Endothelial cell of umbilical vein (primary cell): Measurements from ENCODE around the gene ZNF497.

Experiments used
- EZH2 ChIP-seq: IDR thresholded peaks from 2 replicates; pipeline ENCODE4 v1.6.1; 2012; ENCODE audit warnings: borderline replicate concordance, low read depth, mild to moderate bottlenecking, moderate library complexity, low read length, inconsistent platforms; ENCODE audit not compliant: severe bottlenecking
- POLR2A ChIP-seq: IDR thresholded peaks from 2 replicates; pipeline ENCODE4 v1.6.1; 2012; ENCODE audit warnings: low read depth, mild to moderate bottlenecking, control low read depth, low read length
- TF ChIP-seq, protein P1 (sequence below), 2 donors: IDR thresholded peaks; 1 replicate in 1 of 2; 2 replicates in 1 of 2; pipeline ENCODE4 v1.5.1; 2011; ENCODE audit warnings: low read length in 2 of 2, mild to moderate bottlenecking in 2 of 2, moderate library complexity in 2 of 2, control low read depth in 1 of 2, inconsistent platforms in 1 of 2, low read depth in 1 of 2; ENCODE audit not compliant: insufficient read depth in 1 of 2; ENCODE audit errors: extremely low read depth in 1 of 2

DNA sequence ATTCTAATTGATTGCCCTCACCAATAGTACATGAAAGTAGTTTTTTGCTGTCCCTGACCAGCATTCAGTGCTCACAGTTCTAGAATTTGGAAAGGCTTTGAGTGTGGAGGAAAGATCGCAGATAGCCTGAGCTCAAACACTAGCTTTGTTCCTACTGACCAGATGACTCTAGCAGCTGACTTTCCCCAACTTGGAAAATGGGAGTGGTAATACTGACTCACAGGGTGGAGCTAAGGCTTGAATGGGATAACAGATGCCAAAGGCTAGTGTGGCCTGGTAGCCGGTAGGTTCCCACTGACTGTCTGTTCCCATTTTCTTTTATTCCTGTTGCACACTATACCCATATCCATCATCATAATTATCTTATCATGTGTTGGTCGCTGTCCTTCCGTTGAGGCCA is 32.1 kb downstream of the ZNF497 start:
- TF ChIP-seq, protein P1, sequence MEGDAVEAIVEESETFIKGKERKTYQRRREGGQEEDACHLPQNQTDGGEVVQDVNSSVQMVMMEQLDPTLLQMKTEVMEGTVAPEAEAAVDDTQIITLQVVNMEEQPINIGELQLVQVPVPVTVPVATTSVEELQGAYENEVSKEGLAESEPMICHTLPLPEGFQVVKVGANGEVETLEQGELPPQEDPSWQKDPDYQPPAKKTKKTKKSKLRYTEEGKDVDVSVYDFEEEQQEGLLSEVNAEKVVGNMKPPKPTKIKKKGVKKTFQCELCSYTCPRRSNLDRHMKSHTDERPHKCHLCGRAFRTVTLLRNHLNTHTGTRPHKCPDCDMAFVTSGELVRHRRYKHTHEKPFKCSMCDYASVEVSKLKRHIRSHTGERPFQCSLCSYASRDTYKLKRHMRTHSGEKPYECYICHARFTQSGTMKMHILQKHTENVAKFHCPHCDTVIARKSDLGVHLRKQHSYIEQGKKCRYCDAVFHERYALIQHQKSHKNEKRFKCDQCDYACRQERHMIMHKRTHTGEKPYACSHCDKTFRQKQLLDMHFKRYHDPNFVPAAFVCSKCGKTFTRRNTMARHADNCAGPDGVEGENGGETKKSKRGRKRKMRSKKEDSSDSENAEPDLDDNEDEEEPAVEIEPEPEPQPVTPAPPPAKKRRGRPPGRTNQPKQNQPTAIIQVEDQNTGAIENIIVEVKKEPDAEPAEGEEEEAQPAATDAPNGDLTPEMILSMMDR (IDR thresholded peaks at IDR 0.05; ENCODE audit: extremely low read depth in 1 of 2, insufficient read depth in 1 of 2, low read depth in 1 of 2, low read length in 2 of 2): no peak
- no peak for TF ChIP-seq EZH2
- no peak for TF ChIP-seq POLR2A
